HCT116 (cell line): ENCODE data around the gene DKK1. TPM values are rescaled to one million over a fixed set of nuclear protein-coding genes. Genes with fewer than 3 reads are reported as not detected.

ENCODE experiments used
- ATAC-seq: fragments of 200-7000 bp; cut with Tn5 transposase; 2 replicates; pipeline ENCODE4 v1.9.1; 2020; ENCODE audit warnings: mild to moderate bottlenecking, moderate library complexity
- BruUV-seq: library from RNA; stranded (reverse); fragments of 400-500 nt; replicated peaks from 2 replicates; lab custom pipeline; 2021; lab: Mats Ljungman, UMichigan
- CTCF ChIA-PET: fragments of 300-600 bp; sonication (Branson Sonifier 250); formaldehyde crosslinking; loops from one replicate; lab custom pipeline; 2021; ENCODE audit warnings: antibody characterized with exemption; lab: Charles Lee
- POLR2A ChIA-PET: fragments of 300-600, 350-600 bp; sonication (Branson Sonifier 250); formaldehyde crosslinking; loops from one replicate; lab custom pipeline; 2021; ENCODE audit warnings: antibody characterized with exemption; lab: Charles Lee
- RAD21 ChIA-PET, 2 experiments: fragments of 300-600 bp; sonication (Branson Sonifier 250); formaldehyde crosslinking; loops; one replicate each; lab custom pipeline; 2023; ENCODE audit warnings: low total read pairs in 2 of 2; ENCODE audit not compliant: uncharacterized antibody in 2 of 2, unreplicated experiment in 2 of 2, low non-redundant PET in 1 of 2; lab: Charles Lee
- DNase-seq: peaks from one replicate; pipeline ENCODE4 v3.0.0-alpha.2; 2010; ENCODE audit warnings: low read depth, low spot score
- H2AFZ ChIP-seq: fragments of 200-600 bp; shearing (Covaris generic), sonication (generic); 2 replicates; pipeline ENCODE4 v1.6.1; 2017; ENCODE audit warnings: low read depth, mixed run types, mixed read lengths, antibody characterized with exemption, low read length; ENCODE audit not compliant: poor library complexity, severe bottlenecking
- H3K27ac ChIP-seq: 2 replicates; pipeline ENCODE4 v1.5.1; 2012; ENCODE audit warnings: low read depth, low read length
- H3K27me3 ChIP-seq: fragments of 200-600 bp; sonication (generic); 2 replicates; pipeline ENCODE4 v1.6.1; 2016; ENCODE audit warnings: mixed run types, low read length, mixed read lengths; ENCODE audit not compliant: insufficient read depth
- H3K36me3 ChIP-seq, 2 experiments: fragments of 200-500 bp in 1 of 2; fragments of 200-600 bp in 1 of 2; sonication (Bioruptor generic) in 1 of 2; sonication (generic) in 1 of 2; 2 replicates each; pipeline versions ENCODE4 v1.5.1 to v1.6.1; 2014 to 2016; ENCODE audit warnings: low read length in 2 of 2, inconsistent platforms in 1 of 2, mixed read lengths in 1 of 2, mixed run types in 1 of 2; ENCODE audit not compliant: insufficient read depth in 2 of 2, control insufficient read depth in 1 of 2
- H3K4me1 ChIP-seq, 2 experiments: fragments of 200-600 bp in 1 of 2; sonication (generic) in 1 of 2; 2 replicates each; pipeline versions ENCODE4 v1.5.1 to v1.6.1; 2012 to 2017; ENCODE audit warnings: low read length in 2 of 2, inconsistent platforms in 1 of 2, mild to moderate bottlenecking in 1 of 2, mixed read lengths in 1 of 2, mixed run types in 1 of 2, moderate library complexity in 1 of 2; ENCODE audit not compliant: insufficient read depth in 2 of 2, control insufficient read depth in 1 of 2
- H3K4me2 ChIP-seq: fragments of 200-600 bp; sonication (generic); 2 replicates; pipeline ENCODE4 v1.6.1; 2017; ENCODE audit warnings: mixed run types, low read length, mixed read lengths
- H3K4me3 ChIP-seq, 2 experiments: fragments of 200-600 bp in 1 of 2; sonication (generic) in 1 of 2; replicated peaks in 1 of 2; 2 replicates each; pipeline ENCODE4 v1.5.1; 2011 to 2016; ENCODE audit warnings: low read length in 2 of 2, control low read depth in 1 of 2, low read depth in 1 of 2, mild to moderate bottlenecking in 1 of 2, mixed read lengths in 1 of 2, mixed run types in 1 of 2
- H3K79me2 ChIP-seq: fragments of 200-600 bp; sonication (generic); 2 replicates; pipeline ENCODE4 v1.6.1; 2017; ENCODE audit warnings: mild to moderate bottlenecking, mixed run types, low read length, moderate library complexity, mixed read lengths; ENCODE audit not compliant: insufficient read depth
- H3K9ac ChIP-seq: fragments of 200-600 bp; sonication (generic); 2 replicates; pipeline ENCODE4 v1.6.1; 2016; ENCODE audit warnings: low read length, mixed read lengths
- H3K9me2 ChIP-seq: fragments of 200-600 bp; sonication (generic), shearing (Covaris generic); 2 replicates; pipeline ENCODE4 v1.6.1; 2017; ENCODE audit warnings: mixed run types, mild to moderate bottlenecking, moderate library complexity; ENCODE audit not compliant: insufficient read depth
- H3K9me3 ChIP-seq, 2 experiments: fragments of 200-500 bp in 1 of 2; fragments of 200-600 bp in 1 of 2; sonication (Bioruptor generic) in 1 of 2; sonication (generic) in 1 of 2; 2 replicates each; pipeline ENCODE4 v1.6.1; 2014 to 2017; ENCODE audit warnings: low read length in 2 of 2, mixed read lengths in 2 of 2, inconsistent platforms in 1 of 2, low read depth in 1 of 2, mild to moderate bottlenecking in 1 of 2, mixed run types in 1 of 2, moderate library complexity in 1 of 2; ENCODE audit not compliant: control insufficient read depth in 1 of 2, insufficient read depth in 1 of 2
- H4K20me1 ChIP-seq: fragments of 200-600 bp; sonication (generic), shearing (Covaris generic); 2 replicates; pipeline ENCODE4 v1.6.1; 2017; ENCODE audit warnings: mixed run types, mild to moderate bottlenecking, moderate library complexity; ENCODE audit not compliant: insufficient read depth
- CBX3 ChIP-seq: IDR thresholded peaks from 2 replicates; pipeline ENCODE4 v1.6.1; 2012; ENCODE audit warnings: low read depth
- CEBPB ChIP-seq: IDR thresholded peaks from 2 replicates; pipeline ENCODE4 v1.6.1; 2012; ENCODE audit warnings: low read depth
- CTCF ChIP-seq, 3 experiments: fragments of 200-600 bp in 1 of 3; sonication (generic) in 1 of 3; IDR thresholded peaks in 2 of 3; conservative IDR thresholded peaks in 1 of 3; 2 replicates each; pipeline ENCODE4 v1.5.1; 2012 to 2017; ENCODE audit warnings: low read depth in 2 of 3, low read length in 2 of 3, antibody characterized with exemption in 1 of 3, borderline replicate concordance in 1 of 3, control low read depth in 1 of 3, mild to moderate bottlenecking in 1 of 3, mixed read lengths in 1 of 3, mixed run types in 1 of 3, moderate library complexity in 1 of 3; ENCODE audit not compliant: insufficient read depth in 1 of 3
- EGR1 ChIP-seq: IDR thresholded peaks from 2 replicates; pipeline ENCODE4 v1.6.1; 2012; ENCODE audit warnings: low read depth
- ELF1 ChIP-seq: IDR thresholded peaks from 2 replicates; pipeline ENCODE4 v1.6.1; 2012; ENCODE audit warnings: low read depth, borderline replicate concordance
- EZH2 ChIP-seq: fragments of 200-600 bp; sonication (generic); IDR thresholded peaks from 2 replicates; pipeline ENCODE4 v1.6.1; 2017; ENCODE audit warnings: antibody characterized with exemption, mixed run types
- EZH2phosphoT487 ChIP-seq: fragments of 200-600 bp; IDR thresholded peaks from 2 replicates; pipeline ENCODE4 v1.6.1; 2018; ENCODE audit warnings: antibody characterized with exemption, borderline replicate concordance
- FOSL1 ChIP-seq: IDR thresholded peaks from 2 replicates; pipeline ENCODE4 v1.6.1; 2012; ENCODE audit warnings: low read depth
- MAX ChIP-seq: IDR thresholded peaks from 2 replicates; pipeline ENCODE4 v1.6.1; 2012
- POLR2A ChIP-seq: IDR thresholded peaks from 2 replicates; pipeline ENCODE4 v1.7.0; 2011; ENCODE audit warnings: borderline replicate concordance; ENCODE audit not compliant: insufficient read depth, insufficient read length; ENCODE audit errors: extremely low read depth
- POLR2AphosphoS5 ChIP-seq: IDR thresholded peaks from 2 replicates; pipeline ENCODE4 v1.6.1; 2011; ENCODE audit warnings: mild to moderate bottlenecking, low read depth, low read length, moderate library complexity
- RAD21 ChIP-seq: IDR thresholded peaks from 2 replicates; pipeline ENCODE4 v1.6.1; 2012; ENCODE audit warnings: low read depth, mild to moderate bottlenecking
- REST ChIP-seq: IDR thresholded peaks from 2 replicates; pipeline ENCODE4 v1.6.1; 2012; ENCODE audit warnings: low read depth
- SIN3A ChIP-seq: IDR thresholded peaks from 2 replicates; pipeline ENCODE4 v1.6.1; 2012; ENCODE audit warnings: low read depth
- SRF ChIP-seq: IDR thresholded peaks from 2 replicates; pipeline ENCODE4 v1.6.1; 2012; ENCODE audit warnings: low read depth
- TCF7L2 ChIP-seq: IDR thresholded peaks from 2 replicates; pipeline ENCODE4 v1.7.0; 2011; ENCODE audit warnings: borderline replicate concordance, inconsistent platforms; ENCODE audit not compliant: insufficient read depth, insufficient read length; ENCODE audit errors: extremely low read depth
- YY1 ChIP-seq: IDR thresholded peaks from 2 replicates; pipeline ENCODE4 v1.6.1; 2011; ENCODE audit warnings: low read length, low read depth, moderate library complexity, mild to moderate bottlenecking; ENCODE audit not compliant: insufficient replicate concordance; ENCODE audit errors: extremely low read depth
- ZBTB33 ChIP-seq: IDR thresholded peaks from 2 replicates; pipeline ENCODE4 v1.6.1; 2011; ENCODE audit warnings: mild to moderate bottlenecking, low read length, moderate library complexity; ENCODE audit not compliant: insufficient replicate concordance; ENCODE audit errors: extremely low read depth
- ZFX ChIP-seq: fragments of 450-650 bp; IDR thresholded peaks from 2 replicates; pipeline ENCODE4 v1.6.1; 2017
- ZNF274 ChIP-seq: fragments of 200-500 bp; sonication (Bioruptor generic); IDR thresholded peaks from 2 replicates; pipeline ENCODE4 v1.6.1; 2014; ENCODE audit warnings: mild to moderate bottlenecking, low read depth, low read length, inconsistent platforms
- intact Hi-C: fragments of 100-400 bp; cut with micrococcal nuclease; formaldehyde crosslinking; loops from 2 replicates; pipeline ENCODE4 v1.10.0; 2022
- total RNA-seq: library from RNA; stranded (reverse); gene quantifications from one replicate; pipeline ENCODE4 v1.2.1, GENCODE V29; 2021; ENCODE audit not compliant: unreplicated experiment

DKK1 gene
- total RNA-seq, 1 experiment from 2014 or later: 315 TPM

GRCh38 chr10:52284416-52285013 is 29.6 kb upstream of the DKK1 start:
- RAD21 ChIA-PET: no interaction called here
- DNase-seq (no peak), ATAC-seq (no peak)
- POLR2A ChIA-PET: no interaction called here
- Histone ChIP-seq H3K4me2 (no peak overlapping the region), H2AFZ (no peak overlapping the region), H3K79me2 (no peaks in the 10 kb centered on the region), H3K9ac (no peak overlapping the region), H3K4me3 (no peak overlapping the region), H3K9me3 (no peaks in the 10 kb centered on the region), H3K27me3 (no peaks in the 10 kb centered on the region), H3K27ac (no peak overlapping the region), H3K4me1 (no peaks in the 10 kb centered on the region), H3K9me2 (no peaks in the 10 kb centered on the region; the same call in 1 of the 2 replicates), H4K20me1 (no peaks in the 10 kb centered on the region; the same call in 1 of the 2 replicates), H3K36me3 (no peaks in the 10 kb centered on the region)
- TF ChIP-seq EZH2phosphoT487 (no peak), REST (no peak), CEBPB (no peak), POLR2A (no peak), ZFX (no peak), ZNF274 (no peak), POLR2AphosphoS5 (no peak), ZBTB33 (no peak), SIN3A (no peak), EZH2 (no peak), TCF7L2 (no peak), EGR1 (no peak), MAX (no peak), ELF1 (no peak), FOSL1 (no peak), RAD21 (no peak), SRF (no peak), YY1 (no peak), CTCF (IDR thresholded peaks at IDR 0.05 in 2 of 3, conservative IDR thresholded peaks at IDR 0.05 in 1 of 3; ENCODE audit: borderline replicate concordance in 1 of 3, insufficient read depth in 1 of 3, low read depth in 2 of 3, low read length in 2 of 3) (no peak), CBX3 (no peak)
- CTCF ChIA-PET: no interaction called here
- BruUV-seq: no TSS peak
- intact Hi-C loops: no loop called here
